ENCODE data around the gene PIGR. TPM values are rescaled to one million over a fixed set of nuclear protein-coding genes. Genes with fewer than 3 reads are reported as not detected.

PIGR gene
- total and polyA plus RNA-seq, 2 of the 4 experiments (the other 2 are of a cell fraction): not detected

- no peak overlapping the region for H3K27ac ChIP-seq (ENCODE audit: insufficient read depth, low read length)
- no peak overlapping the region for H2BK5ac ChIP-seq (ENCODE audit: low read depth, low read length, poor library complexity, severe bottlenecking)
- H3K9ac ChIP-seq (ENCODE audit: low read depth, low read length): no peak overlapping the region
- POLR2A ChIA-PET (ENCODE audit: unreplicated experiment): interaction anchor here (0.6 kb wide), 1 partner anchor 54 kb away, joined by 4 read pairs; no protein-coding TSS in a partner anchor
- no peak overlapping the region for H3K23ac ChIP-seq (ENCODE audit: low read depth, low read length)
- H3K9me3 ChIP-seq (ENCODE audit: control insufficient read depth, insufficient read depth, low read length): no peaks in the 10 kb centered on the region
- H3K4ac ChIP-seq (ENCODE audit: low read depth, low read length): no peak overlapping the region
- H3K18ac ChIP-seq (ENCODE audit: low read depth, low read length): no peak overlapping the region
- H3K79me1 ChIP-seq (ENCODE audit: low read depth in 1 of 2, low read length in 2 of 2): no peaks in the 10 kb centered on the region
- no peak overlapping the region for H4K91ac ChIP-seq (ENCODE audit: insufficient read depth, low read depth, low read length)
- no TSS peak for BruUV-seq (replicated peaks)
- intact Hi-C loops (cut with micrococcal nuclease) (no loop called here), dilution Hi-C loops (cut with HindIII; ENCODE audit: low sequenced_read_pairs, unreplicated experiment) (no loop called here), in situ Hi-C loops (cut with MboI; ENCODE audit: low sequenced_read_pairs) (no loop called here)
- no peaks in the 10 kb centered on the region for H3K4me1 ChIP-seq (ENCODE audit: control insufficient read depth, insufficient read depth, low read length)
- 0 out of 2 replicates have a peak, but pooled peaks cover 2% of the 10 kb centered on the region for H3K9me1 ChIP-seq (ENCODE audit: insufficient read depth, low read length)
- no peak overlapping the region for H2AK9ac ChIP-seq (replicated peaks; ENCODE audit: low read depth, low read length, poor library complexity)
- H3K4me3 ChIP-seq (ENCODE audit: insufficient read depth, low read depth, low read length): no peak overlapping the region
- no peak overlapping the region for H2AFZ ChIP-seq (replicated peaks; ENCODE audit: low read length, poor library complexity)
- ATAC-seq (ENCODE audit: low read depth) (no peak), DNase-seq (no peak)
- H2BK15ac ChIP-seq (ENCODE audit: low read depth, low read length): no peak overlapping the region
- H4K20me1 ChIP-seq (ENCODE audit: insufficient read depth, low read length): no peaks in the 10 kb centered on the region
- no peak overlapping the region for H2AK5ac ChIP-seq (ENCODE audit: low read depth, low read length)
- no peak for TF ChIP-seq USF2 (IDR thresholded peaks at IDR 0.05; ENCODE audit: low read depth, low read length)
- TF ChIP-seq CTCF (conservative IDR thresholded peaks at IDR 0.05; ENCODE audit: low read depth, low read length): no peak
- TF ChIP-seq MAZ (IDR thresholded peaks at IDR 0.05; ENCODE audit: borderline replicate concordance, low read depth, low read length): no peak
- no peak for TF ChIP-seq RFX5 (IDR thresholded peaks at IDR 0.05; ENCODE audit: low read depth, low read length)
- TF ChIP-seq POLR2A (IDR thresholded peaks at IDR 0.05; ENCODE audit: low read depth, low read length): no peak
- TF ChIP-seq MAFK (IDR thresholded peaks at IDR 0.05; ENCODE audit: low read depth, low read length): no peak
- no peak for TF ChIP-seq MXI1 (IDR thresholded peaks at IDR 0.05; ENCODE audit: borderline replicate concordance, low read depth, low read length)
- TF ChIP-seq SMC3 (IDR thresholded peaks at IDR 0.05; ENCODE audit: low read depth, low read length): no peak
- no peak overlapping the region for H3K14ac ChIP-seq (replicated peaks; ENCODE audit: low read depth, low read length)
- no peak overlapping the region for H3K4me2 ChIP-seq (ENCODE audit: low read depth, low read length)
- H3K27me3 ChIP-seq (ENCODE audit: control insufficient read depth, insufficient read depth, low read length): peaks cover 52% of the 10 kb centered on the region
- H2BK20ac ChIP-seq (ENCODE audit: low read depth, low read length): no peak overlapping the region
- CTCF ChIA-PET: interaction anchor here (1.6 kb wide), 1 partner anchor 9 kb away, joined by 12 read pairs; no protein-coding TSS in a partner anchor
- no peak overlapping the region for H2BK120ac ChIP-seq (ENCODE audit: low read depth, low read length)
- H3K36me3 ChIP-seq (ENCODE audit: control insufficient read depth, insufficient read depth, low read length): no peaks in the 10 kb centered on the region
- no CpG with 5 or more reads among the region's 2 CpGs for WGBS, 2 experiments (ENCODE audit: extremely low coverage in 2 of 2, insufficient read length in 1 of 2)
- no peak overlapping the region for H4K8ac ChIP-seq (ENCODE audit: low read depth in 2 of 2, low read length in 2 of 2)
- no peak overlapping the region for H3K56ac ChIP-seq (ENCODE audit: extremely low read depth, insufficient read depth, low read length)
- H4K5ac ChIP-seq (ENCODE audit: low read depth, low read length): no peak overlapping the region
Observed at GRCh38 chr1:206972728-206973127, 26.5 kb upstream of the PIGR start.

Measured in IMR-90 (cell line).